Fibroblast of lung (primary cell): ENCODE results near the gene XYLT1.

Experiments used
- CTCF ChIP-seq, 2 donors: IDR thresholded peaks in 1 of 2; conservative IDR thresholded peaks in 1 of 2; 1 replicate in 1 of 2; 2 replicates in 1 of 2; pipeline ENCODE4 v1.5.1; 2011 to 2012; ENCODE audit warnings: low read length in 2 of 2, control low read depth in 1 of 2, inconsistent platforms in 1 of 2, low read depth in 1 of 2, mild to moderate bottlenecking in 1 of 2
- EZH2 ChIP-seq: IDR thresholded peaks from 2 replicates; pipeline ENCODE4 v1.5.1; 2012; ENCODE audit warnings: low read length, control low read depth, mild to moderate bottlenecking; ENCODE audit errors: missing control alignments

GRCh38 chr16:17437127-17437720, 33.5 kb downstream of the XYLT1 start:
- TF ChIP-seq CTCF (conservative IDR thresholded peaks at IDR 0.05 in 1 of 2, IDR thresholded peaks at IDR 0.05 in 1 of 2; ENCODE audit: low read depth in 1 of 2, low read length in 2 of 2) (no peak), EZH2 (no peak)
